GM13976 (cell line): ENCODE results near the gene ZMYM4.

Experiments used
- DNase-seq: peaks from one replicate; pipeline ENCODE4 v3.0.0; 2012; ENCODE audit warnings: low spot score
- in situ Hi-C: fragments of 300-500 bp; cut with MboI; formaldehyde crosslinking; loops from one replicate; pipeline ENCODE4 v1.12.0; 2022; ENCODE audit warnings: low sequenced_read_pairs, mixed read lengths, inconsistent platforms; ENCODE audit not compliant: unreplicated experiment
- TF ChIP-seq, protein P1 (sequence below): IDR thresholded peaks from 2 replicates; pipeline ENCODE4 v1.5.1; 2012; ENCODE audit warnings: borderline replicate concordance, mild to moderate bottlenecking; ENCODE audit not compliant: insufficient read depth; ENCODE audit errors: extremely low read depth, missing control alignments, control extremely low read depth

ZMYM4 gene

DNA sequence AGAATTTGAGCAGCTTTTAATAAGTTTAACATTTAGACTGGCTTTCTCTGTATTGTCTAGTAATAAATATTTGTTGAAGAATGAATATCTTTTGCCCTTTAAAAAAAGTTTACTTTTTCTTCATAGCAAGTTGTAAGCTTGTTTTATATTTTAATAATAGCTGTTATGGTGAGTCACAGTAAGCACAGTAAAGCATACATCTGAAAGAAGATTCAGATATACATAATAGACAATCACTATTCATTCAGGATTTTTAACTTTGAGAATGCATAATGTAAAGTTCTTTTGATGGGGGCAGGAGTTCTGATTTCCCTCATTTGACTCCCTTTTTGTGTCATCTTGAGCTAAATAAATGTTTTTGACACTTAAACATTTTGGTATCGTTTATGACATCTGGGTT is 66.0 kb downstream of the ZMYM4 start:
- TF ChIP-seq, protein P1, sequence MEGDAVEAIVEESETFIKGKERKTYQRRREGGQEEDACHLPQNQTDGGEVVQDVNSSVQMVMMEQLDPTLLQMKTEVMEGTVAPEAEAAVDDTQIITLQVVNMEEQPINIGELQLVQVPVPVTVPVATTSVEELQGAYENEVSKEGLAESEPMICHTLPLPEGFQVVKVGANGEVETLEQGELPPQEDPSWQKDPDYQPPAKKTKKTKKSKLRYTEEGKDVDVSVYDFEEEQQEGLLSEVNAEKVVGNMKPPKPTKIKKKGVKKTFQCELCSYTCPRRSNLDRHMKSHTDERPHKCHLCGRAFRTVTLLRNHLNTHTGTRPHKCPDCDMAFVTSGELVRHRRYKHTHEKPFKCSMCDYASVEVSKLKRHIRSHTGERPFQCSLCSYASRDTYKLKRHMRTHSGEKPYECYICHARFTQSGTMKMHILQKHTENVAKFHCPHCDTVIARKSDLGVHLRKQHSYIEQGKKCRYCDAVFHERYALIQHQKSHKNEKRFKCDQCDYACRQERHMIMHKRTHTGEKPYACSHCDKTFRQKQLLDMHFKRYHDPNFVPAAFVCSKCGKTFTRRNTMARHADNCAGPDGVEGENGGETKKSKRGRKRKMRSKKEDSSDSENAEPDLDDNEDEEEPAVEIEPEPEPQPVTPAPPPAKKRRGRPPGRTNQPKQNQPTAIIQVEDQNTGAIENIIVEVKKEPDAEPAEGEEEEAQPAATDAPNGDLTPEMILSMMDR, result no peak
- in situ Hi-C loops, result no loop called here
- DNase-seq, result no peak

DNA sequence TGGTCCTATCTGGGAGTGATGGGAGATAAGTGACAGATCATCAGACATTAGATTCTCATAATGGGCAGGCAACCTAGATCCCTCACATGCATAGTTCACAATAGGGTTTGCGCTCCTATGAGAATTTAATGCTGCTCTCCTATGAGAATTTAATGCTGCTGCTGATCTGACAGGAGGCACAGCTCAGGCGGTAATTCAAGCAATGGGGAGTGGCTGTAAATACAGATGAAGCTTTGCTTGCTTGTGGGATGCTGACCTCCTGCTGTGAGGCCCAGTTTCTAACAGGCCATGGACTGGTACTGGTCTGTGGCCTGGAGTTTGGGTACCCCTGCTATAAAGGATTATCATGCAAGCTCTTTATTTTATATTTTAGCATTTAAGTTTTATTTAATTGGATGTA is 72.0 kb downstream of the ZMYM4 start:
- no peak for DNase-seq
- TF ChIP-seq, protein P1, result no peak
- in situ Hi-C loops, result no loop called here

DNA sequence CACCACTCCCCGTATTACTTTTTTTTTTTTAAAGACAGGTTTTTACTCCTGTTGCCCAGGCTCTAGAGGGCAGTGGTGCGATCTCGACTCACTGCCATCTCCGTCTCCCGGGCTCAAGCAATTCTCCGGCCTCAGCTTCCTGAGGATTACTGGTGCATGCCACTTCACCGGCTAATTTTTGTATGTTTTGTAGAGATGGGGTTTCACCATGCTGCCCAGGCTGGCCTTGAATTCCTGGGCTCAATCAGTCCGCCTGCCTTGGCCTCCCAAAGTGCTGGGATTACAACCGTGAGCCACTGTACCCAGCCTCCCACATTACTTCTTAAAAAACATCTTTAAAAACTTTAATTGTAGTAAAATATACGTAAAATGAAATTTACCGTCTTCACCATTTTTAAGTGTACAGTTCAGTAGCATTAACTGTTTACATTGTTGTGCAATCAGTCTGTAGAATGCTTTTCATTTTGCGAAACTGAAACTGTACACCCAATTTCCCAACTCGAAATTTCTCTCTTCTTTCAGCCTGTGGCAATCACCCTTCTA is 77.0 kb downstream of the ZMYM4 start:
- no peak for DNase-seq
- in situ Hi-C loops, result no loop called here
- TF ChIP-seq, protein P1, result no peak

DNA sequence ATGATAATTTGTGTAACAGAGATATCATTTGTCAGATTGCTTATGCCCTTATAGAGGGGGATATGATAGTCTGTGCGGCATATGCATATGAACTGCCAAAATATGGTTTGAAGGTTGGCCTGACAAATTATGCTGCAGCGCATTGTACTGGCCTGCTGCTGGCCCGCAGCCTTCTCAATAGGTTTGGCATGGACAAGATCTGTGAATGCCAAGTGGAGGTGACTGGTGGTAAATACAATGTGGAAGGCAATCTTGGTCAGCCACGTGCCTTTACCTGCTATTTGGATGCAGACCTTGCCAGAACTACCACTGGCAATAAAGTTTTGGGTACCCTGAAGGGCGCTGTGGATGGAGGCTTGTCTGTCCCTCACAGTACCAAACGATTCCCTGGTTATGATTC is 82.4 kb downstream of the ZMYM4 start:
- TF ChIP-seq, protein P1, result no peak
- in situ Hi-C loops, result no loop called here
- no peak for DNase-seq

DNA sequence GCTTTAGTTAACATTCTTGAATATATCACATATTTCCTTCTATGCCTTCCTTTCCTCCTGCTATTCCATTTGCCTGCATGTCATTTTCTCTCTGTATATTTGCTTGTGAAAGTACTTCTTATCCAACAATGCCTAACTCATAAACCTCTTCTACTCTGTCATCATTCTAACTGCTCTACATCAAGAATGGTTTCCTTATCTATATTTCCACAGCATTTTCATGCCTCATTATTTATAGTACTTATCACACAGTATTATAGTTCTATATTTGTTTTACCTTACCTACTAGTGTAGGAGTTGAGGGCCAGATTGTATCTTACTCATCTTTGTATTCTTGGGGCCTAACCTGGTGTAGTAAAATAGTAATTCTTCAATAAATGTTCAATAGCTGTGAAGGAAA is 91.5 kb downstream of the ZMYM4 start:
- in situ Hi-C loops, result no loop called here
- TF ChIP-seq, protein P1, result no peak
- no peak for DNase-seq

DNA sequence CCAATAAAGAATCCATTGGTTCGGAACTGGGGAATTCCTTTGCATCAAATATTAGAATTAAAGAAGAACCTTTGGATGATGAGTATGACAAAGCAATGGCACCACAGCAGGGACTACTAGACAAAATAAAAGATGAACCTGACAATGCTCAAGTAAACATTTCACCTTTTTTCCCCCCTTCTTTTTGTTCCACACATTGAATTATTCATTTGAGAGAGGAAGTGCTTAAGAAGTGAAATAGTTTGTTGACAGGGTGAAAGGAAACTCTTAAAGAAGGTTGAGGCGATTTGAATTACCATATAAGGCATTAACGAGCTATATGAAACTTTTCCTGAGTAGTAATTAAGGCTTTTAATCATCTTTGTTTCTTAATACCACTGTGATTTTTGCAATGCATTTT is 93.1 kb downstream of the ZMYM4 start:
- DNase-seq, result no peak
- TF ChIP-seq, protein P1, result no peak
- in situ Hi-C loops, result no loop called here

DNA sequence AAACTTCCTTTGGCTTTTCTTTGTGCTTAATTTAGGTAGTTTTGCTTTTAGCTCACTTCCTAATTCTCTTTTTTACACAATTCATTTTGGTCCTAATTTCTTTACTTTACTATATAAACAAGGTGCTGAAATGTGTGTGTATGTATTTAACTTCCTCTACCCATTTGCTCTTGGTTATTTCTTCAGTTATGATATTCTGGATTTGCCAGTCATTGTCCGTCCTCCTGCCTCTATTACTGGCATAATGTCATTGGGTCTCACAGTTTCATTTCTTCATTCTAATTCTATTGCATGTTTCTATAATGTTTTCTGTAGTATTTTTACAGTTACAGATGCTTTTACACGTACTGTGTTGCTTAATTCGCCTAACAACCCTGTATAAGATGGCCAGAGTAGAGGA is 96.2 kb downstream of the ZMYM4 start:
- TF ChIP-seq, protein P1, result no peak
- in situ Hi-C loops, result no loop called here

More for the DNA sequence above, 96.2 kb downstream of the ZMYM4 start:
- peak; percentile 22 for DNase-seq
